Testis (tissue), 3 donors: ENCODE measurements around the gene ATRNL1. TPM values are rescaled to one million over a fixed set of nuclear protein-coding genes. Genes with fewer than 3 reads are reported as not detected.

ENCODE experiments used
- DNase-seq: peaks from one replicate; pipeline ENCODE4 v3.0.0-alpha.2; 2019
- H3K27ac ChIP-seq, 2 donors: fragments of 200-600 bp; sonication (generic); one replicate each; pipeline ENCODE4 v1.5.1; 2019
- H3K27me3 ChIP-seq: fragments of 200-600 bp; sonication (generic); one replicate; pipeline ENCODE4 v1.5.1; 2019
- H3K36me3 ChIP-seq: fragments of 200-600 bp; sonication (generic); one replicate; pipeline ENCODE4 v1.5.1; 2017; ENCODE audit warnings: low read depth; ENCODE audit errors: missing control alignments
- H3K4me1 ChIP-seq: fragments of 200-600 bp; sonication (generic); one replicate; pipeline ENCODE4 v1.5.1; 2019
- H3K4me3 ChIP-seq, 2 donors: fragments of 200-600 bp; sonication (generic); one replicate each; pipeline ENCODE4 v1.5.1; 2017 to 2019
- H3K9me3 ChIP-seq: fragments of 200-600 bp; sonication (generic); one replicate; pipeline ENCODE4 v1.5.1; 2017
- CTCF ChIP-seq, 3 experiments: fragments of 450-650 bp in 2 of 3; fragments of 200-600 bp in 1 of 3; sonication (generic) in 1 of 3; IDR thresholded peaks; one replicate each; pipeline ENCODE4 v1.5.1; 2016 to 2019; ENCODE audit warnings: antibody characterized with exemption in 3 of 3, mild to moderate bottlenecking in 2 of 3, moderate library complexity in 1 of 3
- POLR2A ChIP-seq: fragments of 450-650 bp; IDR thresholded peaks from one replicate; pipeline ENCODE4 v1.6.1; 2017; ENCODE audit warnings: antibody characterized with exemption, mild to moderate bottlenecking, moderate library complexity
- WGBS, 2 donors: methylation state at CpG; one replicate each; pipeline ENCODE4 v1.1.5; 2018; 5-methylcytosine and 5-hydroxymethylcytosine counted together
- intact Hi-C: fragments of 100-400 bp; cut with DNase I; formaldehyde crosslinking; loops from one replicate; pipeline ENCODE4 v1.15.1; 2023; ENCODE audit warnings: low total_unique reads
- polyA plus RNA-seq: library from polyadenylated mRNA; stranded (reverse); fragments of 350-450 nt; fragmentation: Illumina TruSeq; extraction: RNeasy Lipid Tissue Mini Kit (QIAGEN cat#74804); gene quantifications from one replicate; pipeline ENCODE4 v1.2.3, GENCODE V29; 2014; ENCODE audit warnings: low read depth, low replicate concordance; ENCODE audit not compliant: insufficient read depth
- total RNA-seq, 2 donors: library from RNA; depleted of rRNA; stranded (reverse); fragments of >200 nt; gene quantifications; one replicate each; pipeline ENCODE4 v1.2.3, GENCODE V29; 2016

Gene ATRNL1
- total and polyA plus RNA-seq, 3 donors from 2014 or later = 32.4 to 61.3 (median 45.7) TPM

- Histone ChIP-seq H3K9me3 (no peaks in the 10 kb centered on the region), H3K4me3 (no peak overlapping the region), H3K4me1 (no peaks in the 10 kb centered on the region), H3K36me3 (no peaks in the 10 kb centered on the region), H3K27me3 (no peaks in the 10 kb centered on the region), H3K27ac (no peak overlapping the region)
- intact Hi-C loops = no loop called here
- DNase-seq = no peak
- TF ChIP-seq POLR2A (no peak), CTCF (IDR thresholded peaks at IDR 0.05) (no peak)
- WGBS, 2 donors = 83 to 87% methylated on average over 3 of the region's 3 CpGs
Measured at GRCh38 chr10:115977855-115978254, 884.7 kb downstream of the ATRNL1 start.

DNA sequence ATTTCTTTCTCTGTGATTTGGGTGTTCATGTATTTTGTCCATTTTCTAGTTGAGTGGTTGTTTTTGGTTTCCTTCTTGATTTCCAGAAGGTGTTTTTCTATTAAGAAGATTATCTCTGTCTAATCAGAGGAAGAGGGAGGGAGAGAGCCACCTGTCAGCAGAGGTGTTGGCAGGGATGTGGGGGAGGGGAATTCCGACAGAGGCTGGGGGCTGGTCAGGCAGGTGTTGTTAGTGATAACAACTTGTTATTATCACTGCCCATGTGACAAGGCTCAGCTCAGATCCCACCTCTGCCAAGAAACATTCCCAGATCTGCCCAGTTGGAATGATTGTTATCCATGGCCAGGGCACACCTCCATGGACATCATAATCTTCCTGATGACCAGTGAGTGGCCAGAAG, 886.4 kb downstream of the ATRNL1 start:
- WGBS, 2 donors = 74 to 93% methylated on average over 1 of the region's 1 CpG
- no peak for TF ChIP-seq POLR2A
- TF ChIP-seq CTCF (IDR thresholded peaks at IDR 0.05) = no peak

DNA sequence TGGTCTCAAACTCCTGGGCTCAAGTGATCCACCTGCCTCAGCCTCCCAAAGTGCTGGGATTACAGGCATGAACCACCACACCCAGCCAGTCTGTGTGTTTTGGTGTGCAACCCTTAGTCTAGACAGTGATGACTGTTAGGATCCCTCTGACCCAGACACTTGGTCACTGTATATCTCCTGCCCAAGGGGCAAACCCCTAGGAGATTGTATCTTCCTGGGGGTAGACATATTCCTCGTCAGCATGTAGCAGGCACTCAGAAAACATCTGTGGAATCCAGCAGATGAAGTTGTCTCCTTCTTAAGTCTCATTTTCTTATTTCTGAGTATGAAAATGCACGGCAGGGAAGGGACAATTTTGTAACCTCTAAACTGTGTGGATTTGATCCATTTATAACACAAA, 887.3 kb downstream of the ATRNL1 start:
- Histone ChIP-seq H3K36me3 (no peaks in the 10 kb centered on the region), H3K4me3 (no peak overlapping the region), H3K27me3 (no peaks in the 10 kb centered on the region), H3K4me1 (no peaks in the 10 kb centered on the region), H3K27ac (no peak overlapping the region), H3K9me3 (no peaks in the 10 kb centered on the region)
- TF ChIP-seq CTCF (IDR thresholded peaks at IDR 0.05) (no peak), POLR2A (no peak)
- intact Hi-C loops = no loop called here
- no peak for DNase-seq
- WGBS, 2 donors = 42 to 70% methylated on average over 2 of the region's 2 CpGs

More for the DNA sequence above, 886.4 kb downstream of the ATRNL1 start:
- Histone ChIP-seq H3K4me1 (no peaks in the 10 kb centered on the region), H3K27ac (no peak overlapping the region), H3K27me3 (no peaks in the 10 kb centered on the region), H3K9me3 (no peaks in the 10 kb centered on the region), H3K36me3 (no peaks in the 10 kb centered on the region), H3K4me3 (no peak overlapping the region)
- DNase-seq = no peak
- intact Hi-C loops = no loop called here

GRCh38 chr10:115981081-115981480, 887.9 kb downstream of the ATRNL1 start:
- DNase-seq = peak; percentile 15

More at GRCh38 chr10:115981081-115981480, 887.9 kb downstream of the ATRNL1 start:
- no peaks in the 10 kb centered on the region for H3K27me3 ChIP-seq
- WGBS, 2 donors = 35 to 73% methylated on average over 3 to 8 of the region's 8 CpGs
- H3K9me3 ChIP-seq = no peaks in the 10 kb centered on the region
- H3K27ac ChIP-seq = no peak overlapping the region
- TF ChIP-seq POLR2A (no peak), CTCF (IDR thresholded peaks at IDR 0.05) (no peak)
- no peak overlapping the region for H3K4me3 ChIP-seq
- H3K36me3 ChIP-seq = no peaks in the 10 kb centered on the region
- no peaks in the 10 kb centered on the region for H3K4me1 ChIP-seq
- intact Hi-C loops = no loop called here
